K562 (cell line): Measurements from ENCODE around the gene NRG3. TPM values are rescaled to one million over a fixed set of nuclear protein-coding genes. Genes with fewer than 3 reads are reported as not detected.

ENCODE experiments used
- NFXL1 ChIP-seq: fragments of 450-650 bp; formaldehyde crosslinking; IDR thresholded peaks from 2 replicates; pipeline ENCODE4 v1.4.0; 2021; ENCODE audit warnings: mild to moderate bottlenecking
- ZNF212 ChIP-seq: fragments of 450-650 bp; formaldehyde crosslinking; IDR thresholded peaks from 2 replicates; pipeline ENCODE4 v1.4.0; 2020; ENCODE audit warnings: mild to moderate bottlenecking
- ZNF24 ChIP-seq: fragments of 450-650 bp; IDR thresholded peaks from 2 replicates; pipeline ENCODE4 v1.6.1; 2016
- ZNF707 ChIP-seq: fragments of 250-450 bp; sonication (Bioruptor Pico); conservative IDR thresholded peaks from 2 replicates; pipeline ENCODE4 v1.8.0; 2022; ENCODE audit warnings: inconsistent platforms, mild to moderate bottlenecking, moderate library complexity
- polyA plus RNA-seq, 8 experiments: library from polyadenylated mRNA; depleted of rRNA in 4 of 8; stranded (reverse) in 5 of 8; unstranded in 3 of 8; fragments of >200 nt; fragmentation: Nextera tagmentation in 2 of 8; fragmentation: Illumina TruSeq in 1 of 8; extraction: Ambion mirVana in 2 of 8; extraction: Trizol in 1 of 8; gene quantifications; 2 replicates each; pipeline versions ENCODE4 v1.2.1 to v1.2.3, GENCODE V29; 2011 to 2014; ENCODE audit warnings: inconsistent platforms in 1 of 8, missing spikeins in 1 of 8
- total RNA-seq, 7 experiments: library from RNA; depleted of rRNA in 6 of 7; stranded (reverse); fragments of >200 nt in 6 of 7; fragmentation: Illumina TruSeq in 2 of 7; extraction: Trizol in 2 of 7; gene quantifications; 2 replicates each; pipeline versions ENCODE4 v1.2.1 to v1.2.3, GENCODE V29; 2011 to 2021; ENCODE audit warnings: low replicate concordance in 1 of 7
- TF ChIP-seq, protein P1 (sequence below): fragments of 450-650 bp; formaldehyde crosslinking; IDR thresholded peaks from 2 replicates; pipeline ENCODE4 v1.4.0; 2022; ENCODE audit warnings: missing genetic modification characterization
- TF ChIP-seq, protein P2 (sequence below): sonication (generic); formaldehyde crosslinking; IDR thresholded peaks from 2 replicates; pipeline ENCODE4 v1.8.1; 2023; ENCODE audit warnings: mild to moderate bottlenecking, missing genetic modification reagents
- TF ChIP-seq, protein P3 (sequence below): fragments of 450-650 bp; conservative IDR thresholded peaks from 2 replicates; pipeline ENCODE4 v1.6.1; 2016; ENCODE audit warnings: missing genetic modification characterization, low read depth, mild to moderate bottlenecking, control low read depth, missing compliant biosample characterization
- TF ChIP-seq, protein P4 (sequence below): fragments of 250-450 bp; sonication (Bioruptor Pico); IDR thresholded peaks from 2 replicates; pipeline ENCODE4 v1.5.1; 2021; ENCODE audit warnings: mild to moderate bottlenecking
- TF ChIP-seq, protein P5 (sequence below): fragments of 250-450 bp; sonication (Bioruptor Pico); IDR thresholded peaks from 2 replicates; pipeline ENCODE4 v1.8.0; 2021; ENCODE audit warnings: borderline replicate concordance, mild to moderate bottlenecking, moderate library complexity; ENCODE audit not compliant: poor library complexity, severe bottlenecking
- TF ChIP-seq, protein P6 (sequence below), 2 experiments: fragments of 450-650 bp in 1 of 2; sonication (generic) in 1 of 2; formaldehyde crosslinking; conservative IDR thresholded peaks; 2 replicates each; pipeline versions ENCODE4 v1.4.0 to v1.8.1; 2020 to 2022; ENCODE audit warnings: mild to moderate bottlenecking in 1 of 2, missing genetic modification reagents in 1 of 2

NRG3 gene
- total and polyA plus RNA-seq, 9 of the 15 experiments (the other 6 are each of a cell fraction or from before 2014, with no cell fraction given), result not detected

DNA sequence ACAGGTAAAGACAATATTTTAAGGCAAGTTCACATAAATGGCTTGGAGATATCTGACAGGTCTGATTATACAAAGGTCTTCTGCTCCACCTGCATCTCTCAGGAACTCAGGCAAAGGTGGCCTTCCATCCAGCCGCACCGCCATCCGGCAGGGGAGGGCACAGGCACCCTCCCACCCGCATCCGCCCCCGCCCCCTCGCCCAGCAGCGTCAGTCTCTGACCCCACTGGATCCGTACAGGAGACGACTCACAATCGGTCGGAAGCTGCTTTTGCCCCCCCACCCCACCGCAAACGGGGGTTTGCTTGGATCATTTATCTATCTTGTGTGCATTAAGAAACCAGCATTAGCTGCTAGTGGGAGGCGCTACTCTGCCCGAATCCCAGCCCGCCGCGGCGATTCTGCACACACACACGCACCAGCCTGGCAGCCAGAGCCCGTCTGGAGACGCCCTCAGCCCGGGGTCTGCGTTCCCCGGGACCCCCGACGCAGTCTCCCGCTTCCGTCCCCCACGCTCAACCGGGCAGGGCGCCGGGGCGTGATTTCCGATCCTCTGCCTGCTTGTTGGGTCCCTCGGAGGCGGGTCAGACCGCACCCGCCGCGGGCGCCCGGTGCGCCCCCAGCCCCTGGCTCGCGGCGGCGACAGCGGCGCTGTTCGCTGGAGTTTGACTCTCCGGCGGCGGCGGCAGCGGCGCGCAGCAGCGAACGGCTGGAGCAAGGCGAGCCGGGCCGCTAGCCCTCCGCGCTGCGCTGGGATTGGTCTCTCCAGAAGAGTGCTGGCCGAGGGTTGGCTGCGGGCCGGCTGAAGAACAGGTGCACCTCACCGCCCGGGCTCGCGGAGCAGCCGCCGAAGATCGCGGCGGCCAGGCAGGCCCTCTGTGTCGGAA is 820 bp upstream of the NRG3 start (continued):
- TF ChIP-seq, protein P1, sequence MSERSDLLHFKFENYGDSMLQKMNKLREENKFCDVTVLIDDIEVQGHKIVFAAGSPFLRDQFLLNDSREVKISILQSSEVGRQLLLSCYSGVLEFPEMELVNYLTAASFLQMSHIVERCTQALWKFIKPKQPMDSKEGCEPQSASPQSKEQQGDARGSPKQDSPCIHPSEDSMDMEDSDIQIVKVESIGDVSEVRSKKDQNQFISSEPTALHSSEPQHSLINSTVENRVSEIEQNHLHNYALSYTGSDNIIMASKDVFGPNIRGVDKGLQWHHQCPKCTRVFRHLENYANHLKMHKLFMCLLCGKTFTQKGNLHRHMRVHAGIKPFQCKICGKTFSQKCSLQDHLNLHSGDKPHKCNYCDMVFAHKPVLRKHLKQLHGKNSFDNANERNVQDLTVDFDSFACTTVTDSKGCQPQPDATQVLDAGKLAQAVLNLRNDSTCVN (CRISPR knock-in tag), result no peak
- TF ChIP-seq, protein P2, sequence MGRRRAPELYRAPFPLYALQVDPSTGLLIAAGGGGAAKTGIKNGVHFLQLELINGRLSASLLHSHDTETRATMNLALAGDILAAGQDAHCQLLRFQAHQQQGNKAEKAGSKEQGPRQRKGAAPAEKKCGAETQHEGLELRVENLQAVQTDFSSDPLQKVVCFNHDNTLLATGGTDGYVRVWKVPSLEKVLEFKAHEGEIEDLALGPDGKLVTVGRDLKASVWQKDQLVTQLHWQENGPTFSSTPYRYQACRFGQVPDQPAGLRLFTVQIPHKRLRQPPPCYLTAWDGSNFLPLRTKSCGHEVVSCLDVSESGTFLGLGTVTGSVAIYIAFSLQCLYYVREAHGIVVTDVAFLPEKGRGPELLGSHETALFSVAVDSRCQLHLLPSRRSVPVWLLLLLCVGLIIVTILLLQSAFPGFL (CRISPR knock-in tag), result no peak
- TF ChIP-seq, protein P3, sequence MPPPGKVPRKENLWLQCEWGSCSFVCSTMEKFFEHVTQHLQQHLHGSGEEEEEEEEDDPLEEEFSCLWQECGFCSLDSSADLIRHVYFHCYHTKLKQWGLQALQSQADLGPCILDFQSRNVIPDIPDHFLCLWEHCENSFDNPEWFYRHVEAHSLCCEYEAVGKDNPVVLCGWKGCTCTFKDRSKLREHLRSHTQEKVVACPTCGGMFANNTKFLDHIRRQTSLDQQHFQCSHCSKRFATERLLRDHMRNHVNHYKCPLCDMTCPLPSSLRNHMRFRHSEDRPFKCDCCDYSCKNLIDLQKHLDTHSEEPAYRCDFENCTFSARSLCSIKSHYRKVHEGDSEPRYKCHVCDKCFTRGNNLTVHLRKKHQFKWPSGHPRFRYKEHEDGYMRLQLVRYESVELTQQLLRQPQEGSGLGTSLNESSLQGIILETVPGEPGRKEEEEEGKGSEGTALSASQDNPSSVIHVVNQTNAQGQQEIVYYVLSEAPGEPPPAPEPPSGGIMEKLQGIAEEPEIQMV (tag), result no peak
- no peak for TF ChIP-seq ZNF707
- TF ChIP-seq, protein P4, sequence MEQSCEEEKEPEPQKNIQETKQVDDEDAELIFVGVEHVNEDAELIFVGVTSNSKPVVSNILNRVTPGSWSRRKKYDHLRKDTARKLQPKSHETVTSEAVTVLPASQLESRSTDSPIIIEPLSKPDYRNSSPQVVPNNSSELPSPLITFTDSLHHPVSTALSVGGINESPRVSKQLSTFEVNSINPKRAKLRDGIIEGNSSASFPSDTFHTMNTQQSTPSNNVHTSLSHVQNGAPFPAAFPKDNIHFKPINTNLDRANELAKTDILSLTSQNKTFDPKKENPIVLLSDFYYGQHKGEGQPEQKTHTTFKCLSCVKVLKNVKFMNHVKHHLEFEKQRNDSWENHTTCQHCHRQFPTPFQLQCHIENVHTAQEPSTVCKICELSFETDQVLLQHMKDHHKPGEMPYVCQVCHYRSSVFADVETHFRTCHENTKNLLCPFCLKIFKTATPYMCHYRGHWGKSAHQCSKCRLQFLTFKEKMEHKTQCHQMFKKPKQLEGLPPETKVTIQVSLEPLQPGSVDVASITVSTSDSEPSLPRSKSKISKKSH (CRISPR knock-in tag), result no peak
- TF ChIP-seq ZNF212 (CRISPR knock-in tag), result no peak
- TF ChIP-seq, protein P5, sequence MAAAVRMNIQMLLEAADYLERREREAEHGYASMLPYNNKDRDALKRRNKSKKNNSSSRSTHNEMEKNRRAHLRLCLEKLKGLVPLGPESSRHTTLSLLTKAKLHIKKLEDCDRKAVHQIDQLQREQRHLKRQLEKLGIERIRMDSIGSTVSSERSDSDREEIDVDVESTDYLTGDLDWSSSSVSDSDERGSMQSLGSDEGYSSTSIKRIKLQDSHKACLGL (CRISPR knock-in tag), result no peak
- no peak for TF ChIP-seq NFXL1
- no peak for TF ChIP-seq ZNF24
- TF ChIP-seq, protein P6, sequence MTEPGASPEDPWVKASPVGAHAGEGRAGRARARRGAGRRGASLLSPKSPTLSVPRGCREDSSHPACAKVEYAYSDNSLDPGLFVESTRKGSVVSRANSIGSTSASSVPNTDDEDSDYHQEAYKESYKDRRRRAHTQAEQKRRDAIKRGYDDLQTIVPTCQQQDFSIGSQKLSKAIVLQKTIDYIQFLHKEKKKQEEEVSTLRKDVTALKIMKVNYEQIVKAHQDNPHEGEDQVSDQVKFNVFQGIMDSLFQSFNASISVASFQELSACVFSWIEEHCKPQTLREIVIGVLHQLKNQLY (CRISPR knock-in tag; conservative IDR thresholded peaks at IDR 0.05), result no peak
- TF ChIP-seq, all 486 proteins: peak for 0
